ENCODE data around the gene NEDD1.

DNA sequence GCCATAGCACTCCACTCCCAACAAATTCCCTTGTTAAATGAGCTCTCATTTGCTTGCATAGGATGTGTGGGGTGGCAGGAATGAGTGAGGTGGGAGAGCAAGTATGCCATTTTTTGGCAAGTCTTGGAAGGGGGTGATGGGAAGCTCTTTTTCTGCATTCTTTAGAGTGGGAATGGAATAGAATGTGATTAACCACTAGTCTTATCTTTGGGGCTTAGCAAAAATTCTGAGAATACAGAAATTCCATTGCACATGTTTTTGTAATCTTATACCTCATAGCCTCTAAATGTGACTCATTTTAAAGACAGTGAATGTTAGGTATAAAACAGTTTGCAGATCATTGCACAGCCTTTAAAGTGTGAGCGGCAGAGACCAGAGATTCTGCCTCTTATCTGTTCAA is 28.4 kb upstream of the NEDD1 start:
- TF ChIP-seq EZH2 (IDR thresholded peaks at IDR 0.05) (no peak), POLR2A (IDR thresholded peaks at IDR 0.05; ENCODE audit: borderline replicate concordance, extremely low read depth, insufficient read depth, insufficient read length) (no peak), ZNF274 (IDR thresholded peaks at IDR 0.05; ENCODE audit: low read depth, low read length) (no peak), EZH2phosphoT487 (IDR thresholded peaks at IDR 0.05; ENCODE audit: borderline replicate concordance) (no peak), ELF1 (IDR thresholded peaks at IDR 0.05; ENCODE audit: borderline replicate concordance, low read depth) (no peak), YY1 (IDR thresholded peaks at IDR 0.05; ENCODE audit: extremely low read depth, insufficient replicate concordance, low read depth, low read length) (no peak)
- TF ChIP-seq, protein P1, sequence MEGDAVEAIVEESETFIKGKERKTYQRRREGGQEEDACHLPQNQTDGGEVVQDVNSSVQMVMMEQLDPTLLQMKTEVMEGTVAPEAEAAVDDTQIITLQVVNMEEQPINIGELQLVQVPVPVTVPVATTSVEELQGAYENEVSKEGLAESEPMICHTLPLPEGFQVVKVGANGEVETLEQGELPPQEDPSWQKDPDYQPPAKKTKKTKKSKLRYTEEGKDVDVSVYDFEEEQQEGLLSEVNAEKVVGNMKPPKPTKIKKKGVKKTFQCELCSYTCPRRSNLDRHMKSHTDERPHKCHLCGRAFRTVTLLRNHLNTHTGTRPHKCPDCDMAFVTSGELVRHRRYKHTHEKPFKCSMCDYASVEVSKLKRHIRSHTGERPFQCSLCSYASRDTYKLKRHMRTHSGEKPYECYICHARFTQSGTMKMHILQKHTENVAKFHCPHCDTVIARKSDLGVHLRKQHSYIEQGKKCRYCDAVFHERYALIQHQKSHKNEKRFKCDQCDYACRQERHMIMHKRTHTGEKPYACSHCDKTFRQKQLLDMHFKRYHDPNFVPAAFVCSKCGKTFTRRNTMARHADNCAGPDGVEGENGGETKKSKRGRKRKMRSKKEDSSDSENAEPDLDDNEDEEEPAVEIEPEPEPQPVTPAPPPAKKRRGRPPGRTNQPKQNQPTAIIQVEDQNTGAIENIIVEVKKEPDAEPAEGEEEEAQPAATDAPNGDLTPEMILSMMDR (IDR thresholded peaks at IDR 0.05 in 2 of 3, conservative IDR thresholded peaks at IDR 0.05 in 1 of 3; ENCODE audit: borderline replicate concordance in 1 of 3, insufficient read depth in 1 of 3, low read depth in 2 of 3, low read length in 2 of 3): no peak

Data from HCT116 (cell line).